Spinal cord (tissue), 10 donors: ENCODE results near the gene GARNL3. TPM values are rescaled to one million over a fixed set of nuclear protein-coding genes. Genes with fewer than 3 reads are reported as not detected.

Experiments used
- DNase-seq, 6 donors: peaks; one replicate each; pipeline versions ENCODE4 v3.0.0 to v3.0.0-alpha.2; 2013 to 2015; ENCODE audit warnings: low spot score in 6 of 6, low read depth in 4 of 6
- H3K27ac ChIP-seq: one replicate; pipeline ENCODE4 v1.5.1; 2013; ENCODE audit warnings: low read depth, low read length, control low read depth
- H3K27me3 ChIP-seq: one replicate; pipeline ENCODE4 v1.6.1; 2013; ENCODE audit warnings: low read length; ENCODE audit not compliant: control insufficient read depth, insufficient read depth
- H3K36me3 ChIP-seq: one replicate; pipeline ENCODE4 v1.6.1; 2013; ENCODE audit warnings: low read length; ENCODE audit not compliant: control insufficient read depth, insufficient read depth
- H3K4me1 ChIP-seq: one replicate; pipeline ENCODE4 v1.6.1; 2013; ENCODE audit warnings: low read length; ENCODE audit not compliant: control insufficient read depth, insufficient read depth
- H3K4me3 ChIP-seq: one replicate; pipeline ENCODE4 v1.5.1; 2013; ENCODE audit warnings: low read depth, low read length, control low read depth
- H3K9me3 ChIP-seq: one replicate; pipeline ENCODE4 v1.6.1; 2013; ENCODE audit warnings: low read length; ENCODE audit not compliant: control insufficient read depth, insufficient read depth
- WGBS: methylation state at CpG from one replicate; pipeline ENCODE4 v1.1.5; 2013; ENCODE audit warnings: missing lambda C conversion rate; ENCODE audit not compliant: insufficient coverage; 5-methylcytosine and 5-hydroxymethylcytosine counted together
- polyA plus RNA-seq, 2 donors: library from polyadenylated mRNA; unstranded; fragments of 120-200 nt; gene quantifications; one replicate each; pipeline ENCODE4 v1.2.1, GENCODE V29; 2013; ENCODE audit not compliant: insufficient read length in 2 of 2
- total RNA-seq, 2 donors: library from RNA; depleted of rRNA in 1 of 2; stranded (reverse); fragments of 120-200 nt in 1 of 2; fragments of >200 nt in 1 of 2; gene quantifications; one replicate each; pipeline versions ENCODE4 v1.2.3 to v1.2.4, GENCODE V29; 2013 to 2014
- donor health status: healthy.

The GARNL3 gene
- total and polyA plus RNA-seq, 4 donors: 70.7 to 91.3 (median 73.1) TPM

GRCh38 chr9:127392976-127393375, 128.4 kb downstream of the GARNL3 start:
- no peak for DNase-seq
- Histone ChIP-seq H3K4me1 (peaks cover 15% of the 10 kb centered on the region), H3K4me3 (no peak overlapping the region), H3K9me3 (no peaks in the 10 kb centered on the region), H3K27me3 (no peaks in the 10 kb centered on the region), H3K27ac (no peak overlapping the region), H3K36me3 (peaks cover 26% of the 10 kb centered on the region)
- WGBS: 84% methylated on average over 4 of the region's 5 CpGs

DNA sequence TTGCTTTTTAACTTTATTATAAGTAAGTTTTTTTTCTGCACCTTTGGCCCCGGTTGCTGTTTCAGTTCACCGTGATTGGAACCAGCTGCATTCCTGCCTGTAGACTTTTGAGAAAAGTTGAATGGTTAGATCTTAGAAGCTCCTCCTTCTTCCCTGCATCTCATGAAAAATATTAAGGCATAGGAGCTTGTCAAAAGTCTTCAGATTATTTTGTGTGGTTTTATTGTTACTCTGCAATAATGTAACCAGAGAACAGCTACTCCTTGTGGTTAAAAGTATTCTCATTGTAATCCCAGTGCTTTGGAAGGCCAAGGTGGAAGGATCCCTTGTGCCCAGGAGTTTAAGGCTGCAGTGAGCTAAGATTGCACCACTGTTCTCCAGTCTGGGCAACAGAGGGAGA, 129.1 kb downstream of the GARNL3 start:
- Histone ChIP-seq H3K27me3 (no peaks in the 10 kb centered on the region), H3K9me3 (no peaks in the 10 kb centered on the region), H3K36me3 (peaks cover 26% of the 10 kb centered on the region), H3K27ac (no peak overlapping the region), H3K4me3 (no peak overlapping the region), H3K4me1 (peaks cover 20% of the 10 kb centered on the region)
- DNase-seq: no peak
- WGBS: no CpG with 5 or more reads among the region's 2 CpGs

DNA sequence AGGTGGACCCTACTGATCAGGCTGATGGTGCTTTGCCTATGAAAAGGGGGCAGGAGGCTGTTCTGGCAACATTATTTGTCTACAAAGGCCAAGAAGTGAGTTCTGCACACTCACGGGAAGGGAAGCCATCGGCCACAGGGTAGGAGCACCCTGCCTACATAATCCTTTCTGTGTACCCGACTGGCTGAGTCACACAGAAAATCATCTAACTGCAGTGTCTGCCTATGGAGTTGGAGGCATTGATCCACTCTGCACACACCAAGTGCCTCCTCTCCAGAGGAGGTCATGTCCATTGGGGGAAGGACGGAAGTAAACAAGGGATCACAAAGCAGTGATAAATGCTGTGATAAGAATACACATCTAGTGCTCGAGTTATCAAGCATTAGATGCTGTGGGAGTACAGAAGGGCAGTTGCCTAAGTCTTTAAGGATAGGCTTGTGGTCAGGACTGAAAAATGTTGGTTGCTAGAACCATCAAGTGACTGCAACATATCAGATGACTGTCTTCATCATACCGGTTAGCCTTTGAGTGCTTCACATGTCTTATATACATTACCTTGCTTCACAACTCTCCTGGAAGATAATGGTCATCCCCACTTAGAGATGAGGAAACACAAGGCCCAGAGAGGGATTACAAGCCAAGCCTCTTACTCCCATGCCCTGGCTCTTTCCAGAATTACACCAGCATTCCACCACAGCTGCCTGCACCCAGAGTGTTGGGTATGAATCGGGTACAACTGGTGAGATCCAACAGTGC, 131.1 kb downstream of the GARNL3 start:
- 92% methylated on average over 6 of the region's 7 CpGs for WGBS
- Histone ChIP-seq H3K9me3 (no peaks in the 10 kb centered on the region), H3K27me3 (no peaks in the 10 kb centered on the region), H3K36me3 (peaks cover 36% of the 10 kb centered on the region), H3K4me3 (peak overlapping the region; percentile 58), H3K27ac (no peak overlapping the region), H3K4me1 (peaks cover 30% of the 10 kb centered on the region)
- no peak for DNase-seq

- WGBS: 2% methylated on average over 24 of the region's 27 CpGs
- no peaks in the 10 kb centered on the region for H3K27me3 ChIP-seq
- H3K4me3 ChIP-seq: peak overlapping the region; percentile 58
- no peaks in the 10 kb centered on the region for H3K9me3 ChIP-seq
- H3K27ac ChIP-seq: peak overlapping the region; percentile 54
- peaks cover 30% of the 10 kb centered on the region for H3K4me1 ChIP-seq
- peaks cover 35% of the 10 kb centered on the region for H3K36me3 ChIP-seq
- DNase-seq: no peak
These were observed 131.8 kb downstream of the GARNL3 start for GRCh38 chr9:127396253-127396807.

GRCh38 chr9:127396808-127397645, 132.5 kb downstream of the GARNL3 start, which contains the start of gene SLC2A8:
SLC2A8 (plus strand) TSS chr9:127397169; CDS start chr9:127397231, 62 bp downstream.
- DNase-seq: peak; percentile 98 to 100 (median 99)
- 0% methylated on average over 83 of the region's 87 CpGs for WGBS
- H3K27ac ChIP-seq: peak within 1 kb of the TSS; percentile 69
- H3K4me1 ChIP-seq: peaks cover 30% of the 10 kb centered on the region
- no peaks in the 10 kb centered on the region for H3K27me3 ChIP-seq
- H3K4me3 ChIP-seq: peak within 1 kb of the TSS; percentile 58
- no peaks in the 10 kb centered on the region for H3K9me3 ChIP-seq
- peaks cover 31% of the 10 kb centered on the region for H3K36me3 ChIP-seq

DNA sequence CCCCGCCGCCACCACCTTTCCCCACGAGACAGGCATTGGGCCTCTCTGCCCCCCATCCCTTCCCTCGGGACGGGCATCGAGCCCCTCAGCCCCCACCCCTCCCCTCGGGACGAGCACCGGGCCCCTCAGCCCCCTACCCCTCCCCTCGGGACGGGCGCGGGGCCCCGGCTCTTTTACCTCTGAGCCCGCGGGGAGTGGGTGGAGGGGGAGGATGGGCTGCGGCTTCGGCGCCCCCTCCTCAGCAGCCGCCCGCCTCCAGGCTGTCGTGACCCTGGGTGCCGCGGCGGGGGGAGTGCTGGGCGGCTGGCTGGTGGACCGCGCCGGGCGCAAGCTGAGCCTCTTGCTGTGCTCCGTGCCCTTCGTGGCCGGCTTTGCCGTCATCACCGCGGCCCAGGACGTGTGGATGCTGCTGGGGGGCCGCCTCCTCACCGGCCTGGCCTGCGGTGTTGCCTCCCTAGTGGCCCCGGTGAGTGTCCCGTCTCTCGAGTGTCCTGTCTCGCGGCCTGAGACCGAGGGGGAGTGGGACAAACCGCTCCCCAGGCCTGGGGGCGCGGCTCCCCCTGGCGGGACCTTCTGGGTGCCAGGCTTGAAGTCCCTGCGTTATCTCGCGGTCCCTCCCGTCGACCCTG, 133.2 kb downstream of the GARNL3 start:
- under 1% methylated on average over 39 of the region's 55 CpGs for WGBS
- H3K27me3 ChIP-seq: no peaks in the 10 kb centered on the region
- H3K27ac ChIP-seq: peak overlapping the region; percentile 69
- no peaks in the 10 kb centered on the region for H3K9me3 ChIP-seq
- peaks cover 30% of the 10 kb centered on the region for H3K4me1 ChIP-seq
- peak in 2 of 6 donors; percentile 57 to 69 for DNase-seq
- peaks cover 30% of the 10 kb centered on the region for H3K36me3 ChIP-seq
- peak overlapping the region; percentile 48 for H3K4me3 ChIP-seq

- Histone ChIP-seq H3K4me3 (peak overlapping the region; percentile 48), H3K36me3 (peaks cover 28% of the 10 kb centered on the region), H3K9me3 (no peaks in the 10 kb centered on the region), H3K27ac (peak overlapping the region; percentile 25), H3K27me3 (no peaks in the 10 kb centered on the region), H3K4me1 (peaks cover 30% of the 10 kb centered on the region)
- 39% methylated on average over 5 of the region's 5 CpGs for WGBS
- DNase-seq: no peak
These were observed 133.7 kb downstream of the GARNL3 start for GRCh38 chr9:127398275-127398647.

- Histone ChIP-seq H3K27ac (no peak overlapping the region), H3K9me3 (no peaks in the 10 kb centered on the region), H3K36me3 (peaks cover 34% of the 10 kb centered on the region), H3K4me1 (peaks cover 30% of the 10 kb centered on the region), H3K4me3 (no peak overlapping the region), H3K27me3 (no peaks in the 10 kb centered on the region)
- DNase-seq: no peak
- WGBS: 86% methylated on average over 11 of the region's 13 CpGs
These were observed 134.3 kb downstream of the GARNL3 start for GRCh38 chr9:127398715-127399400.
